SIG-M5 (cell line): Measurements from ENCODE around the gene FARSB.
"Not testable (repeated sequence)": the region's sequence is repeated elsewhere in the genome, so short reads cannot be mapped to it uniquely, and the experiment has no call there.

Experiments used
- DNase-seq: peaks from one replicate; lab custom pipeline; 2025; lab: John Stamatoyannopoulos, UW

Gene FARSB

DNA sequence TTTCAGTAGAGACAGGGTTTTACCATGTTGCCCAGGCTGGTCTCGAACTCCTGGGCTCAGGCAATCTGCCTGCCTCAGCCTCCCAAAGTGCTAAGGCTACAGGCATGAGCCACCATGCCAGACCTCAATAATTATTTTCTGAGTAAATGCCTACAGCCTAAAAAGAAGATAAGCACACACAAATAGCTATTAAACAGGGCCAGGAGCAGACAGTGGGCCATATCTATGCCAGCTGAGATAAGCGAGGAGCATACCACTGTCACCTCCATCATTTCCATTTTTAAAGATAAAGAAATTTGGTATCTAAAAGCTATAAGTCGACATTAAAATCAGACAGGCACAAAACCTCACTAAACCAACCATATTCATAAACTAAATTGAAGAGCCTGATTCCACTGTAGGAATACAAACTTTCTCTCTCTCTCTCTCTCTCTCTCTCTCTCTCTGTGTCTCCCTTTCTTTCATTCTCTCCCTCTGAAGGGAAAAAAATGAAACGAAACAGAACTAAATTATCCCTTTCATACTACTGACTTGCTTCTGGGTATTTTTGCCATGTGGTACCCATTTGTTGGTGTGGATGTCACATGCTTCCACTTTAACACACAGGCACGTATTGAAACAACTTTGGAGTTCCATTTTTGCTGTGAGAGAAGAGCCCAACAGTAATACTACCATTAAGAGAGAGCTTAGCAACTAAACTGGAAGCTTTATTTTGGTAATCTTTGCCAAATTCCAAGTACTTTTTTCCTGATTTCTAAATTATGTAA, 51.0 kb downstream of the FARSB start:
- DNase-seq, result no peak

DNA sequence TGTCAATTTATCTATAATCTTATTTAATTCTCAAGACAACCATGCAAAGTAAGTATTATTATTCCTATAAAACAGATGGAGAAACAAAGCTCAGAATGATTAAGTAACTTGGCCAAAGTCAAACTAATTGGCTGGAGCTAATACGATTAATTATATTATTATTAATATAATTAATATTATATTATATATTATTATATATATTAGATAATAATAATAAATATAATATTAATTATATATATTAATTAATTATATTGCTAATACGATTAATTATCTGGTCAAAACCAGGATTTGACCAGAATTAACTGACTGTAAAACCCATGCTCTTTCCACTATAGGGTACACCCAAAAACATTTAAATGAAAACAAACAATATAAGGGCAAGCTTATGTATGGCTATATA, 52.4 kb downstream of the FARSB start:
- no peak for DNase-seq

DNA sequence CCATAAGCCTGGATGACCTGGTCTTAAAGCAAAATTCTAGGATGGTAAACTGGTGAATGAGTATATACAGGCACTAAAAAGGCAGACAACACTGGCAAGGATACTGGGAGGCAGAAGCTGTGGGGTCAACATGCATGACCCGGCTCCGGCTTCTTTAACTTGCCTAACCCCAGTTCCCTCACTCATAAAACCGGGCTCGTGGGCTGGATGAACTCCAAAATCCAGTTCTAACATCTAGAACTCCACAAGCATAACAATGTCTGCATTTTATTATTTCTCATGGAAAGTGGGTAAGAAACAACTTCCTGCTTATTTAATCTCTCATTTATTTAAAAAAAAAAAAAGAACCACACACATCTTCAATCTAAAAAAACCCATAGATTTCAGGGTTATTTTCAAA, 57.3 kb downstream of the FARSB start:
- DNase-seq, result no peak

DNA sequence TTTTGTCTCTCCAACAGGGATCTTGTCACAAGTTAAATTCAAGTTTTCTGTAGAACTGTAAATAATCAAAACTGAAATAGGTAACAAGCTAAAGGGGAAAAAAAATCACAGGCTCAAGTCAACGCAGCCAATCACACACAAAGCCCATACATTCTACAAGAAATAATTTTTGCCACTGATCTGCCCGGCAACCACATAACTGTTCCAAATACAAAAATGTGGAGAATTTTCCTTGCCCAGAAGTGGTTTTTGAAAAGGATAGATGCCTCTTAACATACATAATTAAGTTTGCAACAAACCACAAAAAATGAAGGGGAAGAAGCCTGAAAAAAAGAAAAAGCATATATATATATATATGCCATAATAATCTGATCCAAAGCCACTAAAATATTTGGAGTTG, 60.3 kb downstream of the FARSB start:
- DNase-seq, result no peak

DNA sequence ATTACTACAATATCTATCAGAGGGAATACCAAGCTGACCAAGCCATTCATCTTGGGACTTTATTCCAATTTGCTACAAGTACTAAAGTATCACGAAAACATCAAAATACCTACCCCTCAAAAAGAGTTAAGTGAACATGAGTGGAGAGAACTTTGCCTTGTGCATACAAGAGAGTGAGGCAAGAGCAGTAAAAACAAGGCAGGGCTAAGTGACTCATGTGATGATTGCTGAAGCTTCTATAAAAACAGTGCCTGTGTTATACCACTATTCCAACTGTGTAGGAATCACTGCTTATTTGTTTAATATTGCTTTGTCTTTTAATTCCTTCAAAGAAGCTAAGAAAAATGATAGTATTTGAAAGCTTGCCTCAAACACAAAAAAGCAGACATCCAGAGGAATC, 61.2 kb downstream of the FARSB start:
- DNase-seq, result no peak

DNA sequence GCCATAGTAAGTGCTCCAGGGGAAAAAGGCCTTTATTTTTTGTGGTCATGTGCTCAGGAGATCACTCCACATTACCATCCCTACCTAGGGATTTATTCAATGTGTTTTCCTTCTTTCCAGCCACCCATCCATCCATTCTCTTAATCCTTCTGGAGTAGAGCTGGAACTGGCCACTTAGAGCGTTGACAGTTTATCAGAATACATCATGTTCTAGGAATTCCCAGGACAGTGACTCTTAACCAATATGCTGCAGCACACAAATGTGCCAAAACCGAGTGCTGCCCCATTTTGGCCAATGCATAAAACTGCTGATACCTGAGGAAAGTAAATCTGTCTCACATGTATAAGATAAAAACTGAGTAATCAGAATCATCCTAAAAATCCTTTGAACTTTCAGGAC, 63.7 kb downstream of the FARSB start:
- no peak for DNase-seq

DNA sequence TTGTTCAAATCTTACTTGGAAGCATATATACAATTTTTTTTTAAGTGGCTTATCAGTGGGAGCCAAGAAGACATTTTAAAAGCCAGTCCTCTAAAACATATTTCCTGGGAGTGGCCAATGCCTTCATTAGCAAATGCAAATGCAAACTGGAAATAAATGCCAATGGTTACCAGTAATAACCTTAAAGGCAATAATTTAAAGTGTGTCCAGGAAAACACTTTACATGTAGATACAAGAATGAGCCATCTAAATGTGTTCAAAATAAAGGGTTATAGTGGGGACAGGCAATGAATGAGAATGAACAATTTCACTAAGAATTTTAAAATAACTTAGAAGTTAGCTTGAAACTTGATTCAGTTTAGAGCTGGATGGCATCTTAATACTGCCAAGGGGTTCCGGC, 64.2 kb downstream of the FARSB start:
- no peak for DNase-seq

DNA sequence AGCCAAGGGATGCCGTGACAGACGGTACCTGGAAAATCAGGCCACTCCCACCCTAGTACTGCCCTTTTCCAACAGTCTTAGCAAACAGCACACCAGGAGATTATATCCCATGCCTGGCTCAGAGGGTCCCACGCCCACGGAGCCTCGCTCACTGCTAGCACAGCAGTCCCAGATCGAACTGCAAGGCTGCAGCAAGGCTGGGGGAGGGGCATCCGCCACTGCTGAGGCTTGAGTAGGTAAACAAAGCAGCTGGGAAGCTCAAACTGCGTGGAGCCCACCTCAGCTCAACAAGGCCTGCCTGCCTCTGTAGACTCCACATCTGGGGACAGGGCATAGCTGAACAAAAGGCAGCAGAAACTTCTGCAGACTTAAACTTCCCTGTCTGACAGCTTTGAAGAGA, 71.3 kb downstream of the FARSB start:
- not testable (repeated sequence) for DNase-seq

DNA sequence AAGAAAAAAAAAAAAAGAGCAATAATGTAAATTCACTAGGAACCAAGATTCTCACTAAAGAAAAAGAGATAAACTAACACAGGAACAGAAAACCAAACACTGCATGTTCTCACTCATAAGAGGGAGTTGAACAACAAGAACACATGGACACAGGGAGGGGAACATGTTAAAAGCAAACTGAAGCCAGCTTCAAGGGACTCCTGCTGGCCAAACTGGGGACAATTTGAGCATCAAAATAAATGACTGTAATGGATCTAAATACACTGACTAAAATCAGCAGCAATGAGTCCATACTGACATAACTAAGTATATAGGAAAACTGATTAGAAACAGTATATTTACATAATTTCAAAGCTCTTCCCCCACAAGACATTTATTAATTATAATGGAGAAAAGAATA, 73.0 kb downstream of the FARSB start:
- DNase-seq, result no peak

DNA sequence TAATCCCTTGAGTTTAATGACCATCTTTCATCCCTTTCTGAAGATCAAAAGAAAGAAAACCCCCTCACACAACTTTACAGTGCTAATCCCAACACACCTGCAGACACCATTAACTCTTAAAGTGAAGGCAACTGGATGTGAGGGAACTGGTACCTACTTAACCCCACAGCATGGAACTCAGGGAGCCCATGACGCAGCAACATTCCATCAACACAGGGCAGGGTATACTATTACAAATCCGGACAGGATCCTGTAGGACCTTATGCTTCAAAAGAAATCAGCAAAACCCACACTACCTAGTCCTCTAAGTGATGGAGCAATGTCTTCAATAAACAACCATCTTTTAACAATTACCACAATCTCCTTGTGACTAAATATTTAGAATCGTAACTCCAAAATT, 78.6 kb downstream of the FARSB start:
- no peak for DNase-seq

DNA sequence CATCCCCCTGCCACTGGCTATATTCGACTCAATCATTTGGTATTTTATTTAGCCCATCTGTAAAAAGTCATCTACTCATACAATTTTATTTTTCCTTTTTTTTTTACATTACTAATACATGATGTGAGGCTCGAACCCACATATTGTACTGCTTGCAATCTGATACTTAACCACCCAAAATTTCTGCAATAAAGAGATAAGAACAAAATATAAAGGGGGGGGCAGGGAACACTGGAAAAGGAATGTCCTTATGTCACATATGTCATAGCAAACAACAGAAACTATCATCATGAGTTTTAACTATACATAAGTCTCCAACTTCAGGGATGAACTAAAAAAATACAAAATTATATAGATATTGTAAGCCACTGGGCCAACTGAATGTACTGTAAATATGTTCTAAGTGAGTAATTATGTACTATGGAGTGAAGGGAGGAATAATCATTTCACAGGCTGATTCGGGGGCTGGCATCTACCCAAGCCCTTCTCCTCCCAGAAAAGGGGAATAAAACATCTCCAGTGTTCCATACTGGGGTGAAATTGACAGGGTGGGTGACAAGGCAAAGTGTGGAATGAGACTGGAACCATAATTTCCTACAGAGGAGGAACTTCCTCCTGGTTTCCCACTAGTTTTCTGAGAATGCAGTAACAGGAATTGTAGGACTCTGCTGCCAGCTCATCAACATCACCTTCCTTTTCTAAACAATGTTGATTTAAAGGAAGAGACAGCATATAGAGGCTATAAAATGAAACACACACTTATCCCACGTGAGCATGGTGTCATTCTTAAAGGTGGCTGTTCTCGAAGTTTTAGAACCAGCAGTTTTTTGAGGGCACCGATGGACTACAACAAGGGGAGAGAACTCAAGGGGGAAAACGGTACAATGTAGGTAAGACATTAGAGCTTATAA, 79.5 kb downstream of the FARSB start:
- no peak for DNase-seq

DNA sequence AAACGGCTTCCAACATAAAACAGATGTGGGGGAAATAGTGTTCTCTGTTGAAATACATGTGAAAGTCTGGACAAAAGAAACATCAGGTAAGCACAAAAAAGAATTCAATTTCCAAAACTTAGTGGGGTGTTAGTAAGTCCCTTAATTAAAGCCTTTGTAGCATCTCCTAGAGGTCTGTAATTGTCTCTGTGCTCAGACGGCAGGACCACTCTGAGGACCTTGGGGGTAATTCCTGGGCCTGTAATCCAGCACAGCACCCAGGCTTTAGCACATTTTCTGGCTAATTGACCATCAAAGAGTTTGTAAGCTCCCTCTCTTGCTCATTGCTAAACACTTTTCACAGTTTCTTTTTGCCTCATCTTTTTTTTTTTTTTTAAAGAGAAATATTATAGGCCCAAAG, 80.3 kb downstream of the FARSB start:
- DNase-seq, result no peak

DNA sequence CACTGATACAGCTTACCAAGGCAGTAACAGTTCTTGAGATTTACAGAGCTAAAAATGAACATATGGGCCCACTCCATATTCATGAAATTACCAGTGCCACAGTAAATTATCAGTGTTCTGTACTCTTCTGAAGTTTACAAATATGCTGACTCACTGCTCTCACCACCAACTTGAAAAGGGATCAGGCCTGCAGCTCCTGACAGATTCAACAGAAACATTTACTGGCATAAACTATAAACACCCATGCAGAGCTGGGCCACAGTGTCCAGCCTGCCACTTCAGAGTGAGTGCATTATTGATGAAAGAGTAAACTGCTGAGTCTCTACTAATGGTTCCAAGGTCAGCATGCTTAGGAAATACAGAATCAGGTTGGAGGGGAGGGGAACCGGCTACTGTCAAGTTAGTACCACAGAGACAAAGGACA, 83.1 kb downstream of the FARSB start:
- DNase-seq, result no peak

DNA sequence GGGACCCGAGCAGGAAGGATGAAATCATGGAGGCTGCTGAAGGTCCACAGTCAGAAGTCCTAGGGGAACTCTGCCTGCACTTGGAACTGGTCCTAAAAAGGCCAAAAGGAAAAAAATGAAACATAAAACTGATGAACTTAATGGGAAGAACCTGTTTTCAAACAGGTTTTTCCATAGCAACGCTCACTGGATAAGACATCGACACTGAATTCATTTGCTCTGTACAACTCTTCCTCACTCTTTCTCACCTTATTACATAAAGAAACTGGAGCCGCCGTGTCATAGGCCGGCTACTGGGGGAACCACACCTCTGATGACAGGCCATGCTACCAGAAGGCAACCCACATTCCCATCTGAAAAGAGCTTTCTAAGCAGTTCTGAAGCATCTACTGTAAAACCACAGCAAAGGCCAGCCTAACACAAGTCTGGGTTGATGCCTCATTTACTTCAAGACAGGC, 83.6 kb downstream of the FARSB start:
- no peak for DNase-seq

DNA sequence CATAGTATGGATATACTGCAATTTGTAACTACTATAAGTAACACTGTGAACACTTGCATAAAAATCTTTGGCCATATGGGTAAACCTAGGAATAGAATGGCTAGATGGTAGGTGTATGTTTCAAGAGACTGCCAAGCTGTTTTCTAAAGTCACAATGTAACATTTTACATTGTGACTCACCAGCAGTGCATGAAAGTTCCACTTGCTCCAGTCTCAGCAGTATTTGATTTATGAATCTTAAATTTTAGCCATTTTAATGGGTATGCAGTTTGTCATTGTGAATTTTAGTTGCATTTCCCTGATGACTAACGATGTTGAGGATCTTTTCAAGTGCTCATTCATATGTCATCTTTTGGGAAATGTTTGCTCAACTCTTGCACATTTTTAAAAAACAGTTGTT, 86.1 kb downstream of the FARSB start:
- DNase-seq, result no peak

DNA sequence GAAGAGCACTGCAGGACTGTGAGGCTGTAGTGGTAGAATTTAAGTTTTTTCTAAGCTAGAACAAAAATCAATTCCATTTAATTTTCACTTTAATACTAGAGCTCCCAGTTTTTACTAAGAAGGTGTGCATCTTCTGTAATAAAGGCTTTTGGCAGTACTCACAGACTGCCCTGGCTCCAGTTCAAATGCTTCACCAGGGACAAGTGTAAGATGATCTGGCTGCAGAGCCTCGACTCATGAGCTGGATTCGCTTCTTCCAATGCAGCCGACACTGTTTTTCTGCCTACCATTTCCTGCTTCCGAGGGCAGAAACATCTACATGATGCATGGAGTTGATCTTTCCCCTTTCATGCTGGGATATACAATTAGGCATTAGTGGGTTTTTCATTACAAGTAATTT, 87.0 kb downstream of the FARSB start:
- no peak for DNase-seq

DNA sequence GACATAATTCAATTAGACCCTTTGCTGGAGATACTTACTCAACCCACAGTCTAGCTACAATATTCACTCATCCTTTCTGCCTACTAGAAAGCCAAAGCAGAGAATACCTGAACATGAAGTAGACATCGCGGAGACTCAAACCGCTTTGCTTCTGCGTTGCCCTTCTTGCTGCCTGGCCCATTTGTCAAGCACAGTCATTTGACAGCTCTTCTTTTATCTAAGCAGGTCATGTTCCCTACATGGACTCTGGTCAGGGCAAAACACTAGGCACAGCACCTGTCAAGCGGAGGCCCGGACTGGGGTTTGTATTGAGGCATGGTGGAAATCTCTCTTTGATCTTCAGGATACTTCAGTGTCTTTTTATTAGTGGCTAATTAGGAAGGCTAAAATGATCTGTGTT, 89.7 kb downstream of the FARSB start:
- no peak for DNase-seq

DNA sequence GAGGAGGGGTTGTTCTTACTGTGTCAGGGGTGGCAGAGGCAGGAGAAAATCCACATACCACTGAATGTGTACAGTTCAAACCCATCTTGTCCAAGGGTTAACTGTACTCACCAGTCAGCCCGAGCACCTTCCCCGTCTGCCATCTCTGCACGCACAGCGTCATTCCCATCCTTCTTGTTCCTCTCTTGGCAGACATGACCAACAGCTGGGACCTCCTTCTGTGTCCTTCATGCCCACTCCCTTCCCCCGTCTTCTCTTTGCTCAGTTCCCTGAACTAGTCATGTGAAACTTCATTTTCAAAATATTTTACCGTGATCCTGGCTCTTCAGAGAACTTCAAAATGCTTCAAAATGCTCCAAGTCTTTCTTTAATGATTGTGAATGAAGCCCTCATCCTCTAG, 92.0 kb downstream of the FARSB start:
- no peak for DNase-seq

DNA sequence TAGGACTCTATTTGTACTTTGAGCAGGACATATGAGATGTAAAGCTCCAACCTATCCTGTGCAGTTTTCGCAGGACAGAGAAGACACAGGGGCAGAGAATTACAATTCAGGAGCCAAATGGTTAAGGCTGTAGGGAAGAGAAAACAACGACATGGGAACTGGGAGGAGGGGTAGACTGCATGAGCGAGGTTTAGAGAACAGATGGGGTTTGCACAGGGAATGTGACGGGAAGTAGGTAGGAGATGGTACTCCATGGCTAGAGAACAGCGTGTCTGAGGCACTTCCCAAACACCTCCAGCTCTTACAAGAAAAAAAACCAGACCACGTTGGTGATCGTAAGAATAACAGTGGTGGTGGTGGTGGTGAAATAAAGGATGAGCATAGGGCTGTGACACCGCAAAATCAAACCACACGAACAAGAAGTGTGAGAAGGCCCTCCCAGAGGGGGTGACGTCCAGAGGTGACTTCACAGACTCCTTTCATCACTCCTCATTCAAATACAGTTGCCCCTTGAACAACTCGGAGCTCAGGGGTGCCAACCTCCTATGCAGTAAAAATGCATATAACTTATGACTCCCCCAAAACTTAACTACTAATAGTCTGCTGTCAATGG, 92.7 kb downstream of the FARSB start:
- DNase-seq, result no peak

DNA sequence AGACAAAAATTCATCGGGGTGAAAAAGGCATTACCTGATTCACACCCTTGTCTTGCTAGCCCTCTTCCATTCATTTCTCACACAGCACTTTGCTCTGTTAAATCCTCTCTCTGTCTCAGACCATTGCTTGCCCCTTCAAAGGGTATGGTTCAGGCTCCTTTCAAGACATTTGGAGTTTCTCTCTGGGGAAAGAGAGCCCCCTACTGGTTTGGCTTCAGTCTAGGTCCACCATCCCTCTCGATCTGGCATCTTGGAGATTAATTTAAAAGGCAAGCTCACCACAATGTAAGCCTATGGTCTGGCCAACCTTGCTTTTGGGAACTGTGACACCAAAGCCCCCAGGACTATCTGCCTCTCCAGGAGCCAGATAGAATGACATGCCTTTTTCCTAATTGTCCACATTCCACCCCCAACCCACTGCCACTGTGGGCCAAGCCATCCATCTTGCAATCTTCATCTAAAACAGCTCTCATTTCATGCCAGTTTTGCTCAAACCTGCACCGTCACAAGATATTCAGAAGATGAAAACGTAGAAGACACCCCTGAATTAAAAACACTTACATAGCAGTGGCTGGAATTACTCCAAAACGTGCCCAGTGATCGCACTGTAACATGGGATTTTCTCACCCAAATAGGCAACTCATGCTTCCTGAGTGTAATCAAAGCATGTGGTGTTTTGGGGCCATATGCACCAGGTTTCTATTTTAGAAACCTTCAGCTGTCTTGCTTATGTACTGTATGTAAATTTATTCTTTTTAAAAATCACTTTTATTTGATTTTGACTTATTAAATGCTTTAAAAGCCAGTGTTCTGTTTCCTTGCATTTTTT, 93.9 kb downstream of the FARSB start:
- DNase-seq, result no peak

DNA sequence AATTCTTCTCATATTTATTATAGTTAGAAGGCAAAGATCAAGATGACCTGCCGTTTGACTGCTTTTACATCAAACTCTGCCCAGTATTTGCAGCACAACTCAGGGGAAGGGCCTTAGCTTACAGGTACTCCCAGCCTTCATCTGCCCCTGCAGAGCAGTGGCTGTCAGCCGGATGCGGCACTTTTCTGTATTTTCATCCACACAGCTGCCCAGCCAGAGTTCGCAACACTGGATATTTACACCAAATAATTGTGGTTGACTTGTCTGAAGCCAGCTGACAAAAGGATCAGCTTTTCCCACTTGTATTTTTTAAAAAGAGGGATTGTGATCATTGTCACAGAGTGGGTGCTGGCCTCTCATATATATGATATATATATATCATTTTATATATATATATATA, 94.7 kb downstream of the FARSB start:
- DNase-seq, result no peak

DNA sequence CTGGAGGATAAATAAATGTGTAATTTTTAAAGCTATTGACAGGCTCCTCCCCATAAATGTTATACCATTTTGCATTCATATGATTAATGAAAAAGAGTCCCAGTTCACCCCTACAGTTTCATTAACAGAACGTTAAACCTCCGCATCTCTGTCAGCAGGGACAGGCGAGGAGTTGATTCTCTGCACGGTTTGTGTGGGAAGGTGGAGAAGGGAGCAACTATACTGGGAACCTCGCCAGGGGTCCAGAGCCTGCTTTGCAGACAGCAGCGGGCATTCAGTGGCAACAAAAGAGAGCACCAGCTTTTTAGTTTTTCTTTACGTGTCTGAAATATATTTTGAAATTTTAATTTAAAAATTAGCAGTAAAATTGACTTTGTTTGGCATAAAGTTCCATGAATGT, 101.4 kb downstream of the FARSB start:
- DNase-seq, result no peak
